ENCODE measurements around the gene SPDYE3. TPM values are rescaled to one million over a fixed set of nuclear protein-coding genes. Genes with fewer than 3 reads are reported as not detected.
"Not testable (repeated sequence)": the region's sequence is repeated elsewhere in the genome, so short reads cannot be mapped to it uniquely, and the experiment has no call there.

The SPDYE3 gene
- total and polyA plus RNA-seq, 2 donors = 0.10 TPM; not detected in 1

- WGBS = 98% methylated on average over 7 of the region's 7 CpGs
- DNase-seq (ENCODE audit: extremely low spot score); H3K27ac ChIP-seq (ENCODE audit: low read depth); H3K4me1 ChIP-seq (ENCODE audit: insufficient read depth); H3K36me3 ChIP-seq (ENCODE audit: insufficient read depth); H3K4me3 ChIP-seq (ENCODE audit: low read depth, low read length): not testable (repeated sequence)
Observed at GRCh38 chr7:100365998-100366367, 58.5 kb downstream of the SPDYE3 start.

- H3K4me1 ChIP-seq (ENCODE audit: insufficient read depth) = no peaks in the 10 kb centered on the region
- DNase-seq (ENCODE audit: extremely low spot score) = no peak
- 88% methylated on average over 16 of the region's 16 CpGs for WGBS
- H3K27ac ChIP-seq (ENCODE audit: low read depth) = no peak overlapping the region
- H3K36me3 ChIP-seq (ENCODE audit: insufficient read depth) = no peaks in the 10 kb centered on the region
- no peak overlapping the region for H3K4me3 ChIP-seq (ENCODE audit: low read depth, low read length)
Observed at GRCh38 chr7:100366411-100367250, 59.1 kb downstream of the SPDYE3 start.

GRCh38 chr7:100367251-100367620, 59.7 kb downstream of the SPDYE3 start:
- no peak for DNase-seq (ENCODE audit: extremely low spot score)
- no peaks in the 10 kb centered on the region for H3K4me1 ChIP-seq (ENCODE audit: insufficient read depth)
- H3K27ac ChIP-seq (ENCODE audit: low read depth) = no peak overlapping the region
- H3K36me3 ChIP-seq (ENCODE audit: insufficient read depth) = no peaks in the 10 kb centered on the region
- WGBS = 95% methylated on average over 8 of the region's 8 CpGs
- H3K4me3 ChIP-seq (ENCODE audit: low read depth, low read length) = no peak overlapping the region

- H3K27ac ChIP-seq (ENCODE audit: low read depth) = no peak overlapping the region
- no peaks in the 10 kb centered on the region for H3K36me3 ChIP-seq (ENCODE audit: insufficient read depth)
- WGBS = 81% methylated on average over 12 of the region's 12 CpGs
- no peak overlapping the region for H3K4me3 ChIP-seq (ENCODE audit: low read depth, low read length)
- H3K4me1 ChIP-seq (ENCODE audit: insufficient read depth) = no peaks in the 10 kb centered on the region
- no peak for DNase-seq (ENCODE audit: extremely low spot score)
Observed at GRCh38 chr7:100367676-100368613, 60.4 kb downstream of the SPDYE3 start.

GRCh38 chr7:100369105-100369504, 61.6 kb downstream of the SPDYE3 start:
- WGBS = 69% methylated on average over 6 of the region's 6 CpGs
- no peak overlapping the region for H3K27ac ChIP-seq (ENCODE audit: low read depth)
- H3K4me1 ChIP-seq (ENCODE audit: insufficient read depth) = no peaks in the 10 kb centered on the region
- no peaks in the 10 kb centered on the region for H3K36me3 ChIP-seq (ENCODE audit: insufficient read depth)
- no peak overlapping the region for H3K4me3 ChIP-seq (ENCODE audit: low read depth, low read length)
- no peak for DNase-seq (ENCODE audit: extremely low spot score)

DNA sequence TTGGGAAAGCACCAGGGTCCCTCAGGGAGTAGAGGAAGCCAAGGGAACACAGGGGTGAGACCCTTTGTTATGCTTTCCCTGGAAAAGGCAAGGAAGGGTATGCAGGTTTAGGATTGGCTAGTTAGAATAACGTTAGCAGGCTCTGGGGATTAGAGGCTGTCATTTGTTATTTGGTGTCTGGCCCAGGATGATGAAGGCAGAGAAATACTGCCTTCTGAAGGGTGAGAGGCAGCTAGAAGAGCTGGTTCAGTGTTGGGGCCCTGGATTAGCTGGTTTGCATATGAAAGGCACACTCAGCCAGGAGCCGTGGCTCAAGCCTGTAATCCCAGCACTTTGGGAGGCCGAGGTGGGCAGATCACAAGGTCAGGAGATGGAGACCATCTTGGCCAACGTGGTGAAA, 62.8 kb downstream of the SPDYE3 start:
- WGBS = 20% methylated on average over 4 of the region's 4 CpGs
- Histone ChIP-seq H3K27ac (ENCODE audit: low read depth) (no peak overlapping the region), H3K4me3 (ENCODE audit: low read depth, low read length) (no peak overlapping the region), H3K36me3 (ENCODE audit: insufficient read depth) (no peaks in the 10 kb centered on the region), H3K4me1 (ENCODE audit: insufficient read depth) (no peaks in the 10 kb centered on the region)
- no peak for DNase-seq (ENCODE audit: extremely low spot score)

DNA sequence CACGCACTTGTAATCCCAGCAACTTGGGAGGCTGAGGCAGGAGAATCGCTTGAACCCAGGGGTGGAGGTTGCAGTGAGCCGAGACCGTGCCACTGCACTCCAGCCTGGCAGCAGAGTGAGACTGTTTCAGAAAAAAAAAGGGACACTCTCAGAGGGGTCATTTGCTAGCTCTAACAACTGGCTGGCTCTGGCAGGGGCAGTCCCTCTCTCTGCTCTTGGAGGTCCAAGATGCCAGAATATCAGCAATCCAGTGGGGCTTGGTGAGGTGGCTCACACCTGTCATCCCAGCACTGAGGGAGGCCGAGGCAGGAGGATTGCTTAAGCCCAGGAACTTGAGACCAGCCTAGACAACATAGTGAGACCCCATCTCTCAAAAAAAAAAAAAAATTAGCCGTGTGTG, 63.2 kb downstream of the SPDYE3 start:
- 85% methylated on average over 6 of the region's 6 CpGs for WGBS
- H3K36me3 ChIP-seq (ENCODE audit: insufficient read depth) = no peaks in the 10 kb centered on the region
- no peak overlapping the region for H3K27ac ChIP-seq (ENCODE audit: low read depth)
- no peak overlapping the region for H3K4me3 ChIP-seq (ENCODE audit: low read depth, low read length)
- no peaks in the 10 kb centered on the region for H3K4me1 ChIP-seq (ENCODE audit: insufficient read depth)
- DNase-seq (ENCODE audit: extremely low spot score) = no peak

DNA sequence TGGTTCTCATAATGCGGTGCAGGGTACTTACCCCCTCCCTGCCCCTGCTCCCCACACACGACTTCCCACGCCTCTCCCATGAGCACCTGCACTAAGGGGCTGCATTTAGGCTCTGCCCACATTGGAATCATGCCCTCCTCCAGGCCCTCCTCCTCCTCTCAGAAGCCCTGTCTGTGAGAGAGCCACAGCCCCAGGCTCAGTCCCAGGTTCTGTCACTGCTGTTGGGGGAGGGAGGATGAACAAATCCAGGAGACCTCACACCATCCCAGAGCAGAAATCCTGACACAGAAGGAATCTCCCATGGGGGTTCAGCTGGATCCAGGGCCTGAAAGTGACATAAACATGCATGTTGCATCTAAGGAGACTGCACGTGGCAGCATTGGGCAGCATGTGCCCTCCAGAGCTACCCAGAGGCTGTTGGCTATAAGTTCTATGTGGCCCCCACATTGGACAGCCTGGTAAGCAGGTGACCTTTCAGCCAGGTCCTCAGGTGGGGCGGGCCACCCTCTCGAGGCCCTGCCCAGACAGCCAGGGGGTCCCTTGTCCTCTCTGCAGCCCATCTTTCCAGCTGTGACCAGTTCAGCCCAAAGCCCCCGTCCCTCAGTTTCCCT, 64.2 kb downstream of the SPDYE3 start:
- 77% methylated on average over 7 of the region's 7 CpGs for WGBS
- Histone ChIP-seq H3K36me3 (ENCODE audit: insufficient read depth) (no peaks in the 10 kb centered on the region), H3K27ac (ENCODE audit: low read depth) (no peak overlapping the region), H3K4me1 (ENCODE audit: insufficient read depth) (no peaks in the 10 kb centered on the region), H3K4me3 (ENCODE audit: low read depth, low read length) (no peak overlapping the region)
- no peak for DNase-seq (ENCODE audit: extremely low spot score)

Small RNA genes within 50 kb of the gene (small RNA-seq; reads per million reads assigned to genes)
- gene RF00019 = not detected

Other genes starting within 250 kb of the SPDYE3 start
- gene ZNF3, start 226.0 kb upstream of the SPDYE3 start, total RNA-seq = 38.3 TPM
- 17.4 TPM for gene ZNF3, start 226.0 kb upstream of the SPDYE3 start, polyA plus RNA-seq
- gene COPS6, start 218.7 kb upstream of the SPDYE3 start, total RNA-seq = 36.1 TPM
- 160 TPM for gene COPS6, start 218.7 kb upstream of the SPDYE3 start, polyA plus RNA-seq
- 44.6 TPM for gene MCM7, start 206.3 kb upstream of the SPDYE3 start, total RNA-seq
- 62.5 TPM for gene MCM7, start 206.3 kb upstream of the SPDYE3 start, polyA plus RNA-seq
- 13.9 TPM for gene AP4M1, start 206.1 kb upstream of the SPDYE3 start, total RNA-seq
- 23.9 TPM for gene AP4M1, start 206.1 kb upstream of the SPDYE3 start, polyA plus RNA-seq
- 20.6 TPM for gene TAF6, start 188.3 kb upstream of the SPDYE3 start, total RNA-seq
- gene TAF6, start 188.3 kb upstream of the SPDYE3 start, polyA plus RNA-seq = 55.4 TPM
- 34.5 TPM for gene CNPY4, start 188.1 kb upstream of the SPDYE3 start, total RNA-seq
- gene CNPY4, start 188.1 kb upstream of the SPDYE3 start, polyA plus RNA-seq = 26.1 TPM
- gene MBLAC1, start 180.7 kb upstream of the SPDYE3 start, total RNA-seq = 1.3 TPM
- gene MBLAC1, start 180.7 kb upstream of the SPDYE3 start, polyA plus RNA-seq = 4.7 TPM
- gene LAMTOR4, start 158.8 kb upstream of the SPDYE3 start, total RNA-seq = 36.3 TPM
- 251 TPM for gene LAMTOR4, start 158.8 kb upstream of the SPDYE3 start, polyA plus RNA-seq
- gene TRAPPC14, start 149.0 kb upstream of the SPDYE3 start, total RNA-seq = 5.4 TPM
- gene TRAPPC14, start 149.0 kb upstream of the SPDYE3 start, polyA plus RNA-seq = 11.6 TPM
- 6.5 TPM for gene GAL3ST4, start 139.1 kb upstream of the SPDYE3 start, total RNA-seq
- gene GAL3ST4, start 139.1 kb upstream of the SPDYE3 start, polyA plus RNA-seq = 9.8 TPM
- 3.7 TPM for gene GPC2, start 130.3 kb upstream of the SPDYE3 start, total RNA-seq
- 0.80 TPM for gene GPC2, start 130.3 kb upstream of the SPDYE3 start, polyA plus RNA-seq
- gene STAG3, start 129.8 kb upstream of the SPDYE3 start, total RNA-seq = 0.90 TPM
- gene STAG3, start 129.8 kb upstream of the SPDYE3 start, polyA plus RNA-seq = 0.61 TPM
- 0.21 TPM for gene PVRIG, start 87.8 kb upstream of the SPDYE3 start, total RNA-seq
- gene PVRIG, start 87.8 kb upstream of the SPDYE3 start, polyA plus RNA-seq = 0.77 TPM
- gene PILRB, start 50.4 kb downstream of the SPDYE3 start, total RNA-seq = 16.3 TPM
- 34.4 TPM for gene PILRB, start 50.4 kb downstream of the SPDYE3 start, polyA plus RNA-seq
- gene PILRA, start 65.8 kb downstream of the SPDYE3 start, total RNA-seq = 2.2 TPM
- gene PILRA, start 65.8 kb downstream of the SPDYE3 start, polyA plus RNA-seq = 27.8 TPM
- 4.2 TPM for gene ZCWPW1, start 121.0 kb downstream of the SPDYE3 start, total RNA-seq
- 8.7 TPM for gene ZCWPW1, start 121.0 kb downstream of the SPDYE3 start, polyA plus RNA-seq
- gene MEPCE, start 122.1 kb downstream of the SPDYE3 start, total RNA-seq = 22.6 TPM
- 40.4 TPM for gene MEPCE, start 122.1 kb downstream of the SPDYE3 start, polyA plus RNA-seq
- gene PPP1R35, start 128.8 kb downstream of the SPDYE3 start, total RNA-seq = 5.1 TPM
- 33.6 TPM for gene PPP1R35, start 128.8 kb downstream of the SPDYE3 start, polyA plus RNA-seq
- gene SPACDR, start 156.6 kb downstream of the SPDYE3 start, total RNA-seq = not detected
- gene SPACDR, start 156.6 kb downstream of the SPDYE3 start, polyA plus RNA-seq = 0.62 TPM
- gene TSC22D4, start 171.5 kb downstream of the SPDYE3 start, total RNA-seq = 16.6 TPM
- 49.6 TPM for gene TSC22D4, start 171.5 kb downstream of the SPDYE3 start, polyA plus RNA-seq
- 1.6 TPM for gene NYAP1, start 176.2 kb downstream of the SPDYE3 start, total RNA-seq
- gene NYAP1, start 176.2 kb downstream of the SPDYE3 start, polyA plus RNA-seq = 1.5 TPM
- gene AGFG2, start 231.5 kb downstream of the SPDYE3 start, total RNA-seq = 9.9 TPM
- gene AGFG2, start 231.5 kb downstream of the SPDYE3 start, polyA plus RNA-seq = 36.6 TPM

Data from urinary bladder (tissue), 4 donors.